CD4-positive, alpha-beta T cell (primary cell): ENCODE results near the gene USP2. TPM values are rescaled to one million over a fixed set of nuclear protein-coding genes. Genes with fewer than 3 reads are reported as not detected.

ENCODE experiments used
- ATAC-seq: fragments of 200-7000 bp; cut with Tn5 transposase; one replicate; pipeline ENCODE4 v1.10.0; 2022; ENCODE audit warnings: mild to moderate bottlenecking; ENCODE audit not compliant: poor library complexity
- CTCF ChIA-PET: fragments of 350-600 bp; sonication (Branson Sonifier 250); formaldehyde crosslinking; loops from one replicate; lab custom pipeline; 2021; ENCODE audit warnings: antibody characterized with exemption, inconsistent platforms; lab: Charles Lee
- POLR2A ChIA-PET: fragments of 350-600 bp; sonication (Branson Sonifier 250); formaldehyde crosslinking; loops from one replicate; lab custom pipeline; 2021; ENCODE audit warnings: antibody characterized with exemption, inconsistent platforms; lab: Charles Lee
- DNase-seq, 14 experiments: peaks; one replicate each; pipeline ENCODE4 v3.0.0-alpha.2; 2013 to 2020; ENCODE audit warnings: mixed read lengths in 2 of 14
- H3K27ac ChIP-seq, 2 donors: one replicate each; pipeline versions ENCODE4 v1.5.1 to v1.7.0; 2013; ENCODE audit warnings: low read length in 2 of 2, low read depth in 1 of 2, mild to moderate bottlenecking in 1 of 2
- H3K27me3 ChIP-seq, 2 experiments: 1 replicate in 1 of 2; 2 replicates in 1 of 2; pipeline versions ENCODE4 v1.6.1 to v1.7.0; 2013; ENCODE audit warnings: low read length in 2 of 2, control low read depth in 1 of 2, mild to moderate bottlenecking in 1 of 2, moderate library complexity in 1 of 2; ENCODE audit not compliant: insufficient read depth in 2 of 2, control insufficient read depth in 1 of 2
- H3K36me3 ChIP-seq: one replicate; pipeline ENCODE4 v1.6.1; 2013; ENCODE audit warnings: low read length, control low read depth; ENCODE audit not compliant: insufficient read depth
- H3K4me1 ChIP-seq: one replicate; pipeline ENCODE4 v1.6.1; 2013; ENCODE audit warnings: low read length, control low read depth; ENCODE audit not compliant: insufficient read depth
- H3K4me3 ChIP-seq: one replicate; pipeline ENCODE4 v1.5.1; 2013; ENCODE audit warnings: mild to moderate bottlenecking, low read length, moderate library complexity
- H3K9me3 ChIP-seq, 2 experiments: 1 replicate in 1 of 2; 2 replicates in 1 of 2; pipeline versions ENCODE4 v1.6.1 to v1.7.0; 2013; ENCODE audit warnings: low read length in 2 of 2, mild to moderate bottlenecking in 2 of 2, control low read depth in 1 of 2, moderate library complexity in 1 of 2; ENCODE audit not compliant: control insufficient read depth in 1 of 2, insufficient read depth in 1 of 2
- H3K27ac Mint-ChIP-seq: one replicate; pipeline ENCODE4 v1.8.0; 2020; ENCODE audit warnings: mixed read lengths
- H3K27me3 Mint-ChIP-seq: one replicate; pipeline ENCODE4 v1.8.0; 2021; ENCODE audit warnings: mixed read lengths
- H3K36me3 Mint-ChIP-seq: one replicate; pipeline ENCODE4 v1.8.0; 2021; ENCODE audit warnings: low read depth, mixed read lengths
- H3K4me1 Mint-ChIP-seq: one replicate; pipeline ENCODE4 v1.8.0; 2021; ENCODE audit warnings: low read depth, mixed read lengths
- H3K4me3 Mint-ChIP-seq: one replicate; pipeline ENCODE4 v1.8.0; 2020; ENCODE audit warnings: mild to moderate bottlenecking, mixed read lengths
- H3K9me3 Mint-ChIP-seq: one replicate; pipeline ENCODE4 v1.8.0; 2020; ENCODE audit warnings: mixed read lengths
- intact Hi-C, 2 experiments: fragments of 100-400 bp; cut with DNase I in 1 of 2; cut with micrococcal nuclease in 1 of 2; formaldehyde crosslinking; loops; one replicate each; pipeline versions ENCODE4 v1.15.1 to v1.9.0; 2023 to 2025; cut with DNase I, micrococcal nuclease
- total RNA-seq, 174 experiments: library from RNA in 2 of 174; stranded (reverse) in 2 of 174; gene quantifications; one replicate each; pipeline ENCODE4 v1.2.3 and lab custom pipeline; 2021 to 2026
- TF ChIP-seq, protein P1 (sequence below): fragments of 200-600 bp; IDR thresholded peaks from one replicate; pipeline ENCODE4 v1.8.0; 2022; ENCODE audit warnings: antibody characterized with exemption, mild to moderate bottlenecking

Gene USP2
- total RNA-seq, 2 experiments from 2014 or later, result 2.0 to 2.6 TPM

DNA sequence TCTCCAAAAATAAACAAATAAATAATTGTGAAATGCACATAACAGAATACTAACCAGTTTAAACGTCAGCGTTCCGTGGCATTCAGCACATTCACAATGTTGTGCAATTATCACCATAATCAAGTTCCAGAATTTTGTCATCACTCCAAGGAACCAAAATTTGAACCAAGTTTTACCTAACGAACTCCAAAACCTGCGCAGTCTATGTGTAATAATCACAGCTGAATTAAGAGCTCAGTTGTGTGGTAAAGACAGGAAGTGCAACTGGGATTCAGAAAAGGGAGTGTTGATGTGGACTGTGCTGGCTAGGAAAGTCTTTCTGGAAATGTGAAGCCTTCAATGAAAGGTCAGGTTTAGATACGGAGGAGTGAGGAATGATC lies 59.1 kb downstream of the USP2 start:
- Mint-ChIP-seq H3K4me1 (peaks cover 29% of the 10 kb centered on the region), H3K4me3 (peak overlapping the region; percentile 0), H3K27me3 (peaks cover 19% of the 10 kb centered on the region), H3K36me3 (no peaks in the 10 kb centered on the region), H3K27ac (no peak overlapping the region), H3K9me3 (no peaks in the 10 kb centered on the region)
- CTCF ChIA-PET, result interaction anchor here (1.0 to 4.3 kb wide), 5 partner anchors 16 to 59 kb away, joined by 3 to 18 read pairs (median 4); partner anchors contain the start of gene USP2
- ATAC-seq (no peak), DNase-seq (peak in 1 of 14 experiments; percentile 8)
- Histone ChIP-seq H3K9me3 (no peaks in the 10 kb centered on the region), H3K27ac (no peak overlapping the region), H3K27me3 (peaks cover 6 to 9% of the 10 kb centered on the region in 2 experiments), H3K36me3 (no peaks in the 10 kb centered on the region), H3K4me3 (no peak overlapping the region), H3K4me1 (peaks cover 56% of the 10 kb centered on the region)
- TF ChIP-seq, protein P1, sequence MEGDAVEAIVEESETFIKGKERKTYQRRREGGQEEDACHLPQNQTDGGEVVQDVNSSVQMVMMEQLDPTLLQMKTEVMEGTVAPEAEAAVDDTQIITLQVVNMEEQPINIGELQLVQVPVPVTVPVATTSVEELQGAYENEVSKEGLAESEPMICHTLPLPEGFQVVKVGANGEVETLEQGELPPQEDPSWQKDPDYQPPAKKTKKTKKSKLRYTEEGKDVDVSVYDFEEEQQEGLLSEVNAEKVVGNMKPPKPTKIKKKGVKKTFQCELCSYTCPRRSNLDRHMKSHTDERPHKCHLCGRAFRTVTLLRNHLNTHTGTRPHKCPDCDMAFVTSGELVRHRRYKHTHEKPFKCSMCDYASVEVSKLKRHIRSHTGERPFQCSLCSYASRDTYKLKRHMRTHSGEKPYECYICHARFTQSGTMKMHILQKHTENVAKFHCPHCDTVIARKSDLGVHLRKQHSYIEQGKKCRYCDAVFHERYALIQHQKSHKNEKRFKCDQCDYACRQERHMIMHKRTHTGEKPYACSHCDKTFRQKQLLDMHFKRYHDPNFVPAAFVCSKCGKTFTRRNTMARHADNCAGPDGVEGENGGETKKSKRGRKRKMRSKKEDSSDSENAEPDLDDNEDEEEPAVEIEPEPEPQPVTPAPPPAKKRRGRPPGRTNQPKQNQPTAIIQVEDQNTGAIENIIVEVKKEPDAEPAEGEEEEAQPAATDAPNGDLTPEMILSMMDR, result no peak
- POLR2A ChIA-PET, result interaction anchor here (1.1 to 3.7 kb wide), 4 partner anchors 11 to 117 kb away, joined by 3 to 27 read pairs (median 12); partner anchors contain the start of gene CBL
- intact Hi-C loops, result loop anchor here (2.0 to 5.0 kb wide), 3 partner anchors 40 to 126 kb away; no protein-coding TSS in a partner anchor

DNA sequence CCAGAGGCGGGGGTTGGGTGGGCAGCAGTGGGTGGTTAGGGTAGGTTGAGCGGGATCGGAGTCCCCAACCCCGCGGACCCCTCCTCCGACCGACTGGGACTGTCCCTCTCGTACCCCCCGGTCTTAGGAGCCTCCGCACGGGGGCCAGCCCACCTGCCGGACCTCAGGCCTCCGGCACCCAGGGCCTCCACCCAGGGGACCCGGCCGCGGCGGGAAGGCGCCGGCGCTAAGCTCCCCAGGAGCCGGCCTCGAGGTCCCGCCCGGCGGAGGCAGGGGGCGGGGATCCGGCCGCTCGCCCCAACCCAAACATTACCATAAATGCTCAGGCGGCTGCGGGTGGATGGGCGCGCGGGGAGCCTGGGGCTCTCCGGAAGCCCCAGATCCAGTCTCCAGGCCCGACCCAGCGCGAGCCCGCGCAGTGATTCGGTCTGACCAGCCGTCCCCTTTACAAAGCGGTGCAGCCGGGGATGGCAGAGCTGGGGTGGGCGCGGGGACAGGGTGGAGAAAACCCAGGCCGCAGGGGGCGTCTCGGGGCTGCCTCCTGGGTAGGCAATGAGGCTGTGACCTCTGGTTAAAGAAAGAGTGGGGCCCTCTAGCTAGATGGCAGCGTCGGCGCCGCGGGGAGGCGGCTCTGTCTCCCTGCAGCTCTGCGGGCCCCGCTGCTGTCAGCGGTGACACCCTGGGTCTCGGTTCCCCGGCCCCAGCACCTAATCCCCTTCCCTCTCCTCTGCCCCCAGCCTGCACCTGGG lies 60.5 kb downstream of the USP2 start:
- peaks cover 17 to 18% of the 10 kb centered on the region in 2 experiments for H3K27me3 ChIP-seq
- no peaks in the 10 kb centered on the region for H3K36me3 ChIP-seq
- peak overlapping the region; percentile 18 to 21 for H3K27ac ChIP-seq
- ATAC-seq, result peak; percentile 66
- Mint-ChIP-seq H3K36me3 (no peaks in the 10 kb centered on the region), H3K27me3 (peaks cover 23% of the 10 kb centered on the region), H3K27ac (peak overlapping the region; percentile 85), H3K4me1 (peaks cover 29% of the 10 kb centered on the region), H3K9me3 (no peaks in the 10 kb centered on the region), H3K4me3 (peak overlapping the region; percentile 88)
- POLR2A ChIA-PET, result interaction anchor here (1.0 to 3.7 kb wide), 9 partner anchors 10 to 253 kb away, joined by 3 to 27 read pairs (median 4); partner anchors contain the start of genes CBL and VPS11
- intact Hi-C loops, result loop anchor here (5.0 kb wide), 1 partner anchor 39 kb away; no protein-coding TSS in a partner anchor
- H3K4me3 ChIP-seq, result peak overlapping the region; percentile 74
- H3K4me1 ChIP-seq, result peaks cover 68% of the 10 kb centered on the region
- no peaks in the 10 kb centered on the region for H3K9me3 ChIP-seq
- DNase-seq, result peak in 10 of 14 experiments; percentile 33 to 76 (median 52)
- CTCF ChIA-PET, result interaction anchor here (0.6 to 4.3 kb wide), 11 partner anchors 11 to 152 kb away, joined by 3 to 18 read pairs (median 3); partner anchors contain the start of genes CBL, NLRX1 and RNF26
- TF ChIP-seq, protein P1, result no peak

DNA sequence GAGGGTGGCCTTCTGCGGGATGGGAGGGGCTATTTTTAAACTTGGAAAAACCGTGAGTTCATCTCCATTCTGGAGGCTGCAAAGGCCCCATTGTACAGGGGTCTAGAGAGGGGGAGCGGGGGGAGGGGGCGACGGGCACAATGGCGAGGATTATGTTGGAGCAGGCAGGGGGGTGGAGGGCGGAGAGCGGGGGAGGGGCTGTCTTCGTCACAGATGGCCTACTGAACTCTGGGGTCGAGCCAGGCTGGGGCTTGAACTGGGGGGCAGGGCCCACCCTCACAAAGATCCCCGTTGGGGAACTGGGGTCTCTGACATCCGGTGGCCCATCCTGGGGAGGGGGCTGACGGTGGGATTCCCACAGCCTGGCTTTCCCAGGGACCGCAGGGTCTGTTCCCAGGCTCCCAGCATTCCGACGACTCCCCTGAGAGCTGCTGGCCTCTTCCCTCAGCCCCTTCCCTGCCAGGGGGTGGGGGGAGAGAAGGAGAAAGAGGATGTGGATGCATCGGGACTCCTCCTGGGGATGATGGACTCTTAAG lies 61.2 kb downstream of the USP2 start:
- H3K4me1 Mint-ChIP-seq, result peaks cover 29% of the 10 kb centered on the region
- Histone ChIP-seq H3K27ac (no peak overlapping the region), H3K4me1 (peaks cover 74% of the 10 kb centered on the region), H3K36me3 (no peaks in the 10 kb centered on the region), H3K27me3 (peaks cover 23 to 24% of the 10 kb centered on the region in 2 experiments), H3K4me3 (peak overlapping the region; percentile 74), H3K9me3 (no peaks in the 10 kb centered on the region)
- H3K27me3 Mint-ChIP-seq, result peaks cover 30% of the 10 kb centered on the region
- peak in 1 of 14 experiments; percentile 42 for DNase-seq
- H3K36me3 Mint-ChIP-seq, result no peaks in the 10 kb centered on the region
- H3K9me3 Mint-ChIP-seq, result no peaks in the 10 kb centered on the region
- CTCF ChIA-PET, result interaction anchor here (0.7 to 4.3 kb wide), 4 partner anchors 16 to 36 kb away, joined by 3 to 18 read pairs (median 5); no protein-coding TSS in a partner anchor
- TF ChIP-seq, protein P1, result no peak
- H3K4me3 Mint-ChIP-seq, result peak overlapping the region; percentile 91
- intact Hi-C loops, result loop anchor here (5.0 kb wide), 1 partner anchor 38 kb away; no protein-coding TSS in a partner anchor
- ATAC-seq, result no peak
- H3K27ac Mint-ChIP-seq, result no peak overlapping the region
- POLR2A ChIA-PET, result interaction anchor here (1.2 to 2.7 kb wide), 4 partner anchors 13 to 253 kb away, joined by 3 to 14 read pairs (median 8); partner anchors contain the start of gene VPS11
